H9 (cell line): ENCODE measurements around the gene PHLDB1. TPM values are rescaled to one million over a fixed set of nuclear protein-coding genes. Genes with fewer than 3 reads are reported as not detected.

Source experiments
- DNase-seq: peaks from one replicate; pipeline ENCODE4 v3.0.0-alpha.2; 2017
- H2AFZ ChIP-seq: one replicate; pipeline ENCODE4 v1.6.1; 2013; ENCODE audit warnings: mild to moderate bottlenecking, low read length, control low read depth, moderate library complexity
- H2AK5ac ChIP-seq: 2 replicates; pipeline ENCODE4 v1.6.1; 2013; ENCODE audit warnings: low read length, control low read depth, mixed read lengths; ENCODE audit not compliant: insufficient read length
- H2BK120ac ChIP-seq: one replicate; pipeline ENCODE4 v1.6.1; 2013; ENCODE audit warnings: low read depth, mild to moderate bottlenecking, low read length, control low read depth, inconsistent platforms; ENCODE audit not compliant: poor library complexity, severe bottlenecking
- H2BK12ac ChIP-seq: 2 replicates; pipeline ENCODE4 v1.6.1; 2013; ENCODE audit warnings: low read length, control low read depth, mixed read lengths, low read depth; ENCODE audit not compliant: insufficient read length
- H2BK15ac ChIP-seq: 2 replicates; pipeline ENCODE4 v1.6.1; 2013; ENCODE audit warnings: low read depth, low read length, control low read depth
- H2BK20ac ChIP-seq: one replicate; pipeline ENCODE4 v1.6.1; 2013; ENCODE audit warnings: low read depth, mild to moderate bottlenecking, low read length, control low read depth, inconsistent platforms; ENCODE audit not compliant: poor library complexity, severe bottlenecking
- H2BK5ac ChIP-seq: 2 replicates; pipeline ENCODE4 v1.6.1; 2013; ENCODE audit warnings: low read length, control low read depth, mixed read lengths; ENCODE audit not compliant: insufficient read length
- H3K14ac ChIP-seq: 2 replicates; pipeline ENCODE4 v1.6.1; 2013; ENCODE audit warnings: low read length, control low read depth; ENCODE audit not compliant: insufficient read depth
- H3K18ac ChIP-seq: 2 replicates; pipeline ENCODE4 v1.6.1; 2013; ENCODE audit warnings: low read depth, mild to moderate bottlenecking, mixed read lengths, low read length, control low read depth; ENCODE audit not compliant: insufficient read length
- H3K23ac ChIP-seq: 2 replicates; pipeline ENCODE4 v1.6.1; 2013; ENCODE audit warnings: low read length, control low read depth, mixed read lengths, low read depth; ENCODE audit not compliant: insufficient read length
- H3K23me2 ChIP-seq: 2 replicates; pipeline ENCODE4 v1.6.1; 2013; ENCODE audit warnings: low read depth, mild to moderate bottlenecking, mixed read lengths, low read length, control low read depth; ENCODE audit not compliant: insufficient read length, poor library complexity, severe bottlenecking
- H3K27ac ChIP-seq: 2 replicates; pipeline ENCODE4 v1.5.1; 2013; ENCODE audit warnings: low read length, control low read depth, mixed read lengths, low read depth; ENCODE audit not compliant: insufficient read length
- H3K27me3 ChIP-seq: 2 replicates; pipeline ENCODE4 v1.6.1; 2013; ENCODE audit warnings: low read length, control low read depth, inconsistent platforms; ENCODE audit not compliant: insufficient read depth
- H3K4ac ChIP-seq: 2 replicates; pipeline ENCODE4 v1.6.1; 2013; ENCODE audit warnings: low read depth, mild to moderate bottlenecking, control low read depth, inconsistent platforms, low read length, moderate library complexity
- H3K4me1 ChIP-seq: 2 replicates; pipeline ENCODE4 v1.6.1; 2013; ENCODE audit warnings: low read length, control low read depth, inconsistent platforms; ENCODE audit not compliant: insufficient read depth
- H3K4me2 ChIP-seq: 2 replicates; pipeline ENCODE4 v1.6.1; 2013; ENCODE audit warnings: low read length, control low read depth, mixed read lengths; ENCODE audit not compliant: insufficient read length, insufficient read depth
- H3K56ac ChIP-seq: 2 replicates; pipeline ENCODE4 v1.6.1; 2013; ENCODE audit warnings: low read depth, mild to moderate bottlenecking, mixed read lengths, low read length, control low read depth; ENCODE audit not compliant: insufficient read length
- H3K79me1 ChIP-seq: 2 replicates; pipeline ENCODE4 v1.6.1; 2013; ENCODE audit warnings: low read depth, mild to moderate bottlenecking, moderate library complexity, low read length, control low read depth, inconsistent platforms; ENCODE audit not compliant: insufficient read depth, poor library complexity, severe bottlenecking
- H3K79me2 ChIP-seq: 2 replicates; pipeline ENCODE4 v1.6.1; 2013; ENCODE audit warnings: low read length, control low read depth, inconsistent platforms; ENCODE audit not compliant: insufficient read depth
- H3K9ac ChIP-seq: 2 replicates; pipeline ENCODE4 v1.6.1; 2013; ENCODE audit warnings: low read length, control low read depth, mixed read lengths; ENCODE audit not compliant: insufficient read length; ENCODE audit errors: extremely low read depth
- H3K9me3 ChIP-seq: one replicate; pipeline ENCODE4 v1.6.1; 2013; ENCODE audit warnings: low read depth, low read length, inconsistent platforms; ENCODE audit not compliant: control insufficient read depth
- H3T11ph ChIP-seq: one replicate; pipeline ENCODE4 v1.6.1; 2013; ENCODE audit warnings: mild to moderate bottlenecking, low read length, control low read depth, inconsistent platforms
- H4K20me1 ChIP-seq: one replicate; pipeline ENCODE4 v1.6.1; 2013; ENCODE audit not compliant: control insufficient read depth, insufficient read length, insufficient read depth
- H4K5ac ChIP-seq: 2 replicates; pipeline ENCODE4 v1.6.1; 2013; ENCODE audit warnings: low read depth, mild to moderate bottlenecking, mixed read lengths, low read length, control low read depth; ENCODE audit not compliant: insufficient read length
- H4K8ac ChIP-seq: replicated peaks from 2 replicates; pipeline ENCODE4 v1.6.1; 2013; ENCODE audit warnings: low read length, control low read depth, mixed read lengths, low read depth; ENCODE audit not compliant: insufficient read length
- H4K91ac ChIP-seq: 2 replicates; pipeline ENCODE4 v1.6.1; 2013; ENCODE audit warnings: low read depth, mild to moderate bottlenecking, moderate library complexity, mixed read lengths, low read length, control low read depth; ENCODE audit not compliant: insufficient read length
- H3K27ac Mint-ChIP-seq, 3 experiments: 2 replicates in 2 of 3; 3 replicates in 1 of 3; pipeline ENCODE4 v1.8.0; 2020 to 2021; ENCODE audit warnings: mixed read lengths in 3 of 3, mild to moderate bottlenecking in 1 of 3, moderate library complexity in 1 of 3
- H3K27me3 Mint-ChIP-seq: 2 replicates; pipeline ENCODE4 v1.8.0; 2021; ENCODE audit warnings: low read depth, mild to moderate bottlenecking, moderate library complexity, mixed read lengths
- H3K36me3 Mint-ChIP-seq, 3 experiments: 2 replicates in 2 of 3; 3 replicates in 1 of 3; pipeline ENCODE4 v1.8.0; 2020 to 2021; ENCODE audit warnings: low read depth in 3 of 3, mixed read lengths in 3 of 3; ENCODE audit not compliant: insufficient read depth in 1 of 3
- H3K4me1 Mint-ChIP-seq, 2 experiments: 2 replicates each; pipeline ENCODE4 v1.8.0; 2020; ENCODE audit warnings: mixed read lengths in 2 of 2
- H3K4me3 Mint-ChIP-seq, 2 experiments: 2 replicates in 1 of 2; 3 replicates in 1 of 2; pipeline ENCODE4 v1.8.0; 2020 to 2021; ENCODE audit warnings: mild to moderate bottlenecking in 2 of 2, mixed read lengths in 2 of 2, moderate library complexity in 1 of 2
- H3K9me3 Mint-ChIP-seq, 2 experiments: 2 replicates in 1 of 2; 3 replicates in 1 of 2; pipeline ENCODE4 v1.8.0; 2020; ENCODE audit warnings: mild to moderate bottlenecking in 2 of 2, mixed read lengths in 2 of 2, moderate library complexity in 1 of 2
- CTCF ChIP-seq: fragments of 200-600 bp; sonication (generic); conservative IDR thresholded peaks from 3 replicates; pipeline ENCODE4 v1.8.0; 2021; ENCODE audit warnings: antibody characterized with exemption, mild to moderate bottlenecking
- WGBS: extraction: QIAGEN DNeasy Blood & Tissue Kit; methylation state at CpG from one replicate; pipeline ENCODE4 v1.1.7; 2013; ENCODE audit warnings: missing lambda C conversion rate, low lambda C conversion rate, mixed read lengths; ENCODE audit not compliant: insufficient read length; ENCODE audit errors: extremely low coverage; 5-methylcytosine and 5-hydroxymethylcytosine counted together
- total RNA-seq: library from RNA; stranded (reverse); gene quantifications from 2 replicates; pipeline ENCODE4 v1.2.1, GENCODE V29; 2021

Gene PHLDB1
- total RNA-seq, 1 experiment from 2014 or later: 56.0 TPM

- no peak overlapping the region for H3K18ac ChIP-seq
- DNase-seq: peak; percentile 23
- no peak overlapping the region for H2AFZ ChIP-seq
- no peak overlapping the region for H3K9ac ChIP-seq
- no peak overlapping the region for H2BK15ac ChIP-seq
- H3K79me1 ChIP-seq: no peaks in the 10 kb centered on the region
- no peaks in the 10 kb centered on the region for H4K20me1 ChIP-seq
- H4K91ac ChIP-seq: no peak overlapping the region
- WGBS: no CpG with 5 or more reads among the region's 5 CpGs
- H2AK5ac ChIP-seq: no peak overlapping the region
- no peak overlapping the region for H3K27ac ChIP-seq
- H3K4me3 Mint-ChIP-seq: no peak overlapping the region; a peak in 1 of 5 replicates
- H3K36me3 Mint-ChIP-seq: no peaks in the 10 kb centered on the region; a peak in 1 of 7 replicates
- H3K23ac ChIP-seq: no peak overlapping the region
- H3K27ac Mint-ChIP-seq: no peak overlapping the region
- H3T11ph ChIP-seq: no peak overlapping the region
- no peaks in the 10 kb centered on the region for H3K23me2 ChIP-seq
- peaks cover 0 to 3% of the 10 kb centered on the region in 2 experiments; a peak in 2 of 5 replicates for H3K9me3 Mint-ChIP-seq
- H2BK12ac ChIP-seq: no peak overlapping the region
- H3K27me3 ChIP-seq: no peaks in the 10 kb centered on the region; the same call in 1 of the 2 replicates
- no peak overlapping the region for H2BK20ac ChIP-seq
- no peak overlapping the region for H4K5ac ChIP-seq
- H3K14ac ChIP-seq: no peak overlapping the region
- no peak overlapping the region for H4K8ac ChIP-seq
- no peaks in the 10 kb centered on the region for H3K9me3 ChIP-seq
- H3K4me1 ChIP-seq: no peaks in the 10 kb centered on the region
- H3K56ac ChIP-seq: no peak overlapping the region
- no peak overlapping the region for H2BK120ac ChIP-seq
- no peaks in the 10 kb centered on the region for H3K79me2 ChIP-seq
- peaks cover 2% of the 10 kb centered on the region for H3K27me3 Mint-ChIP-seq
- H3K4me2 ChIP-seq: no peak overlapping the region
- TF ChIP-seq CTCF: no peak
- peaks cover 18 to 19% of the 10 kb centered on the region in 2 experiments for H3K4me1 Mint-ChIP-seq
- no peak overlapping the region for H3K4ac ChIP-seq
- H2BK5ac ChIP-seq: no peak overlapping the region
Observed at GRCh38 chr11:118666371-118666770, 59.0 kb downstream of the PHLDB1 start.
